Neuron (in vitro differentiated cells): ENCODE results near the gene ZFP3.
"Not testable (repeated sequence)": the region's sequence is repeated elsewhere in the genome, so short reads cannot be mapped to it uniquely, and the experiment has no call there.

Experiments
- H2AFZ ChIP-seq: one replicate; pipeline ENCODE4 v1.6.1; 2013; ENCODE audit warnings: low read depth, mild to moderate bottlenecking, inconsistent platforms, low read length, moderate library complexity
- H3K27me3 ChIP-seq: one replicate; pipeline ENCODE4 v1.6.1; 2013; ENCODE audit warnings: low read length; ENCODE audit not compliant: insufficient read depth
- H3K36me3 ChIP-seq: one replicate; pipeline ENCODE4 v1.6.1; 2013; ENCODE audit warnings: low read length; ENCODE audit not compliant: insufficient read depth
- H3K4me1 ChIP-seq: one replicate; pipeline ENCODE4 v1.6.1; 2013; ENCODE audit warnings: low read length; ENCODE audit not compliant: insufficient read depth
- H3K4me3 ChIP-seq: 2 replicates; pipeline ENCODE4 v1.5.1; 2013; ENCODE audit warnings: mild to moderate bottlenecking, low read length, moderate library complexity
- H3K9me3 ChIP-seq: one replicate; pipeline ENCODE4 v1.6.1; 2013; ENCODE audit warnings: low read length

ZFP3 gene

GRCh38 chr17:5097101-5097834 is 19.0 kb downstream of the ZFP3 start:
- peaks cover 33% of the 10 kb centered on the region for H3K9me3 ChIP-seq

GRCh38 chr17:5099271-5099670 is 21.0 kb downstream of the ZFP3 start:
- H3K9me3 ChIP-seq = peaks cover 21% of the 10 kb centered on the region
- peaks cover 12% of the 10 kb centered on the region for H3K27me3 ChIP-seq
- H3K4me1 ChIP-seq = no peaks in the 10 kb centered on the region
- no peak overlapping the region for H2AFZ ChIP-seq
- H3K4me3 ChIP-seq = no peak overlapping the region
- H3K36me3 ChIP-seq = no peaks in the 10 kb centered on the region

More at GRCh38 chr17:5097101-5097834, 19.0 kb downstream of the ZFP3 start:
- H3K27me3 ChIP-seq = peaks cover 12% of the 10 kb centered on the region
- H2AFZ ChIP-seq = peak overlapping the region; percentile 53
- H3K4me3 ChIP-seq = peak overlapping the region; percentile 45
- no peaks in the 10 kb centered on the region for H3K4me1 ChIP-seq
- H3K36me3 ChIP-seq = no peaks in the 10 kb centered on the region

DNA sequence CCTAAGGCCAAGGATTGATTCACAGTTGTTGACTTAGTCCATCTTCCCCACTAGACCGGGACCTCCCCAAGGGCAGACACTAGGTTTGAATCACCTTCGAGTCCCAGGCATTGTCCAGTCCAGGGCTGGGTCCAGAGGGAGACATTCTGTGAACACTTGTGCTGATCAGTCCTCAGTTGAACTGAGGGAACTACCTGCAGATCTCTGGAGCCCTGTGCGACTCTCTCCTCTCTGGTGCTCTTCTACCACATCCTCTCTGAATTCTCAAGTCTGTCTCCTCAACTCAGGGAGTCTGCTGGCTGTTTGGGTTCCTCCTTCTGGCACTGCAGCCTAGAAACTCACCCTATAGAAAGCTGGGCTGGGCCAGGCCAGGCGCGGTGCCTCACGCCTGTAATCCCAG is 22.6 kb downstream of the ZFP3 start:
- H3K4me3 ChIP-seq = no peak overlapping the region
- no peaks in the 10 kb centered on the region for H3K4me1 ChIP-seq
- peaks cover 15% of the 10 kb centered on the region for H3K9me3 ChIP-seq
- H3K36me3 ChIP-seq = peaks cover 6% of the 10 kb centered on the region
- peaks cover 12% of the 10 kb centered on the region for H3K27me3 ChIP-seq
- H2AFZ ChIP-seq = no peak overlapping the region

GRCh38 chr17:5110816-5111215 is 32.5 kb downstream of the ZFP3 start:
- Histone ChIP-seq H3K9me3 (peaks cover 26% of the 10 kb centered on the region), H3K36me3 (peaks cover 34% of the 10 kb centered on the region), H3K4me1 (peaks cover 6% of the 10 kb centered on the region), H2AFZ (peak overlapping the region; percentile 74), H3K27me3 (no peaks in the 10 kb centered on the region), H3K4me3 (peak overlapping the region; percentile 75)

DNA sequence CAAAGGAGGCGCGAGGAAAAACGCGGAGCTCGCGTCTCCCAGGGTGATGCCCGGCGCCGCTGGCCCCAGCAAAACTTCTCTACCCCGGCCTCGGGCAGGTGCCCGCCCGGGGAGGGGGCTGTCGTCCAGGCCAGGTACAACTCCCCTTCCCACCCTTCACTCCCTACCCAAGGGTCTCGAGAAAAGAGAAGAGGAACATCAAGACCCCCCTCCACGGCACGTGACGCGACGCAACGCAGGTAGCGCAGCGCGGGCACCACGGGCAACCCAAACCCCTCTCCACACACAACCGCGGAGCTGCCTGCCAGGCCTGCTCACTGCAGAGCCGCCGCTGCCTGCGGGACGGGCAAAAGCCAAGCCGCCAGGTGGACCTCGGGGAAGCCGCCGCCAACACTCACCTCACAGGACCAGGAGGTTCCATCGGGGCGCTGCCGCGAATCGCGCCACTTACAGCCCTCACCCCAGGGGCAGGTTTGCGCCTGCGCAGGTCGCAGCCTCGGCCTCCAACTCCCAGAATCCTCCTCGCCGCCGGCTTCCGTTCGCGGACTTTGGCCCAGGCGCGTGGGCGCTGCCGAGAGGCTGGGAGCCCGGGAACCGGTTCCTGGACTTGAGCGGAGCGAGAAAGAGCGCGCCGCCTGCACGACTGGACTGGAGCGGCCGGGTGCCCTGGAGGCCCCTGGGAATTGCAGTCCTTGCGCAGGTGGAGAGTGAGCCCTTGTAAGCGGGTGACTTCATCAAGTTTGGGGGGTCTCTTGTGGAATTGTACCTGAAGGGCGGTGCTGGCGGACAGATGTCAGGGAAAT is 33.3 kb downstream of the ZFP3 start, which contains the start of gene ZNF232:
Gene ZNF232, minus strand, starts transcription at position 477 of the 803 bp plus-strand sequence. Its CDS starts 56 bp downstream, at position 421.
- Histone ChIP-seq H3K4me1 (peaks cover 6% of the 10 kb centered on the region), H2AFZ (peak within 1 kb of the TSS; percentile 74), H3K27me3 (no peaks in the 10 kb centered on the region), H3K36me3 (peaks cover 26% of the 10 kb centered on the region), H3K4me3 (peak within 1 kb of the TSS; percentile 75), H3K9me3 (peaks cover 19% of the 10 kb centered on the region)

GRCh38 chr17:5115673-5116651 is 37.7 kb downstream of the ZFP3 start, which contains the start of gene USP6:
Gene USP6, plus strand, starts transcription at chr17:5116032. Its CDS starts 14,336 bp downstream, at chr17:5130368.
- Histone ChIP-seq H3K4me3 (no peak within 1 kb of the TSS), H2AFZ (no peak within 1 kb of the TSS), H3K9me3 (peaks cover 2% of the 10 kb centered on the region), H3K27me3 (no peaks in the 10 kb centered on the region), H3K4me1 (peaks cover 3% of the 10 kb centered on the region), H3K36me3 (peaks cover 2% of the 10 kb centered on the region)

DNA sequence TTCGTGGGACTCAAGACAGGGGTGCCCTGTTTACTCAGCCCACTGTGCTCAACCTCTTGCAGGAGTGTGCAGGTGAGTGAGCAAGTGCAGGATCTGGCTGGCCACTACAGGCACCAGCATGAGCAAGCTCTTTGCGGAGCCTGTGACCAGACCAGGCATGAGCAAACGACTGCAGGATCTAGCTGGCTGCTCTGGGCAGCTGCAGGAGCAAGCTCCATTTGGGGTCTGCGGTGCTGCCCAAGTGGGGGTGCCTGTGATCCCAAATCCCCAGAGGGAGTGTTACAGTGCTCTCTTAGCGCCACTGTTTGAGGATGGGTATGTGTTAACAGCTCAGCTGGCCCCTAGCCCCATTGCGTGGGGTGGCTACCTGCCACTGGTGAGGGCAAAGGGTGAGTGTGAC is 40.0 kb downstream of the ZFP3 start:
- Histone ChIP-seq H3K27me3 (peaks cover 7% of the 10 kb centered on the region), H3K4me3 (no peak overlapping the region), H3K36me3 (peaks cover 2% of the 10 kb centered on the region), H2AFZ (no peak overlapping the region), H3K9me3 (peaks cover 2% of the 10 kb centered on the region), H3K4me1 (no peaks in the 10 kb centered on the region)

DNA sequence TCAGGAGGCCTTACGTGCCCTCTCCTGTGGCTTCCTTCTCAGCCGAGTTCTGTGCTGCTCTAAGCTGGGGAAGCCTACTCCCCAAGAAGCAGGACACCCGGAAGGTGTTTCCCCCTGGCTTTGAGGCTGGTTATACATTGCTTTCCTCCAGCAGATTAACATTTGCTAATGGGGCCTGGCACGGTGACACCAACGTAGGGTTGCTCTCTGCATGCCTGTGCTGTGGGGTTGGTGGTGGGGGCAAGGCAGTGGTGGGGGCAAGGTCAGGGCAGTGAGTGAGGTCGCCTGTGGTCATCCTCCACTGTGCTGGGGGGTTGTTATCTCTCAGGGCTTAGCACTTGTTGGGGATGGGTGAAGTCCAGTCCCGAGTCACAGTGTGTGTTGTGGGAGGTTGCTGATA is 41.8 kb downstream of the ZFP3 start:
- Histone ChIP-seq H3K4me1 (no peaks in the 10 kb centered on the region), H3K4me3 (no peak overlapping the region), H3K36me3 (no peaks in the 10 kb centered on the region), H3K9me3 (peaks cover 2% of the 10 kb centered on the region), H2AFZ (no peak overlapping the region), H3K27me3 (peaks cover 16% of the 10 kb centered on the region)

DNA sequence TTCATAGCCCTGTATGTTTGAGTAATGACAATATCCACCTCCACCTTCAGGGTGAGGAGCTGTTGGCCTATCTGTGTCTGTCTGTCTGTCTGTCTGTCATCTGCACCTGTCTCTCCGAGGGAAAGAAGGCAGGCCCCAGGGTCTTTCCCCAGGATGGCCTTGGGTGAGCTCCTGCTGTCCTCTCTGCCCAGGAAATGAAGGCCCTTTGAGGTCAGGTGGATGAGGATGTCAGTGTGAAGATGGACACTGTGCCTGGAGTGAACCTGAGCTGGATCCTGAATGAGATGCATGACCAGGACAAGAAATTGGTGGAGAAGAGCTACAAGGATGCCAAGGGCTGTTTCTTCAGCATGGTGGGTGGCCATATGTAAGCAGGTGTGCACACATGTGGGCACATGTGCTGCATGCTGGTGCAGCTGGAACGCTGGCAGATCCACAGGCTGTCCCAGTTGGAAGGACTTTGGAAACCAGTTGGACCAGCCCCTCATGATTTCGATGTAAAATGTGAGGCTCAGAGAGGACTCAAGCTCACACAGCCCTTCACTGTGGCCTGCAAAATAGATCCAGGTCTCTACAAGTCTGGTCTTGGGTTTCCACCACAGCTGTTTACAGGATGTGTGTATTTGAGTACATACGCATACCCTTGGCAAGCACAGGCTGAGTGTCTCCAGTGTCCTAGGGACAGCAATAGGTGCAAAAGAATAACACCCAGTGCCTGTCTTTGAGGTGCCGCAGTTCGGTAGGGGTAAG is 42.3 kb downstream of the ZFP3 start:
- not testable (repeated sequence) for H3K4me1 ChIP-seq, H3K4me3 ChIP-seq, H2AFZ ChIP-seq, H3K9me3 ChIP-seq, H3K36me3 ChIP-seq
- H3K27me3 ChIP-seq = peaks cover 16% of the 10 kb centered on the region

DNA sequence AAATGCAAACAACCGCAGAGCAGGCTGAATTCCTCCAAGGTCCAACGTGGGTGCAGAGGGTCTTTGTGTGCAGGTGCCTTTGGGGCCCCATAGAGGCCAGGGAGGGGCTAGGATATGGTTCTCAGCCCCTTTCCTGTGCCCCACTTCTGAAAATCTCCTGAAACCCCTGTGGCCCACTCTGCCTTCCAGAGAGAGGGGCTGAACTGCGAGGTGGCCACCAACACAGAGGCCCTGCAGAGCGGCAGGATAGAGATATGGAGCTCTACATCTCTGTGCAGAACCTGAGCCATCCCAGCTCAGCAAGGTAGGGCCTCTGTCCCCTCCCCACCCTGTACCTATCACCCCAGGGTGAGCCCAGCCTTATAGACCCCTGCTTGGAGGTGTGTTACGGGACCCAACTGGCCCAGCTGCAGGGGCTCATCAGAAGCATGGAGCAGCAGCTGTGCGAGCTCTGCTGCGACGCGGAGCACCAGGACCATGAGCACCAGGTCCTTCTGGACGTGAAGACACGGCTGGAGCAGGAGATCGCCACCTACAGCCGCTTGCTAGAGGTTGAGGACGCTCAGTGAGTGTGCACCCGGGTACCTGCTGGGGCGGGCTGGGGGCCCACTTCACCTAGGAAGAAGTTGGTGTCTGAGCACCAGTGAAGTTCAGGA is 43.0 kb downstream of the ZFP3 start:
- no peak overlapping the region for H3K4me3 ChIP-seq
- peaks cover 2% of the 10 kb centered on the region for H3K9me3 ChIP-seq
- H2AFZ ChIP-seq = no peak overlapping the region
- H3K4me1 ChIP-seq = no peaks in the 10 kb centered on the region
- H3K27me3 ChIP-seq = peaks cover 16% of the 10 kb centered on the region
- no peaks in the 10 kb centered on the region for H3K36me3 ChIP-seq

DNA sequence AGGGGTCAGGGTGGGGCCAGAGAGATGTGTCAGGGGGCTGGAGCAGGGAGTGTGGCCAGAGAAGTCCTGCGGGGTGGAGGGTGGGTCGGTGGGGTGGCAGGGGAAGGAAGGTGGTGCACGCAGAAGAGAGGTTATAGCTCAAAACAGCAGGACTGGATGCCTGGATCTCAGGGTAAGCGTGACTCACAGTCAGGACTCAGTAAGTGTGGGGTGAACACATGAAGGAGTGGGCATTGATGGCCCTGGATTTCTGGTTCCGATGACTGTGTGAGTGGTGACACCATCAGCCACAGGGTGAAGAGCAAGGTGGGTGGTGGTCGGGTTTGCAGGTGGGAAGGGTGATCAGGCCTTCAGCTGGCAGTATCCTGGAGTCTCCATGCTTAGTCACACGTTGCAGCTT is 43.8 kb downstream of the ZFP3 start:
- H3K4me3 ChIP-seq, H2AFZ ChIP-seq, H3K36me3 ChIP-seq, H3K9me3 ChIP-seq, H3K4me1 ChIP-seq: not testable (repeated sequence)
- H3K27me3 ChIP-seq = peaks cover 16% of the 10 kb centered on the region
